Prostate gland (tissue), 2 donors: Measurements from ENCODE around the gene SPNS2. TPM values are rescaled to one million over a fixed set of nuclear protein-coding genes. Genes with fewer than 3 reads are reported as not detected.

Experiments used
- DNase-seq: peaks from one replicate; pipeline ENCODE4 v3.0.0-alpha.2; 2019; ENCODE audit warnings: low spot score
- H3K27ac ChIP-seq, 2 donors: fragments of 200-600 bp; sonication (generic); 2 replicates each; pipeline ENCODE4 v1.5.1; 2017 to 2019
- H3K27me3 ChIP-seq: fragments of 200-600 bp; sonication (generic); replicated peaks from 2 replicates; pipeline ENCODE4 v1.5.1; 2019; ENCODE audit not compliant: insufficient read depth
- H3K36me3 ChIP-seq, 2 donors: fragments of 200-600 bp; sonication (generic); 1 replicate in 1 of 2; 2 replicates in 1 of 2; pipeline versions ENCODE4 v1.5.1 to v1.8.1; 2017 to 2019
- H3K4me1 ChIP-seq: fragments of 200-600 bp; sonication (generic); replicated peaks from 2 replicates; pipeline ENCODE4 v1.5.1; 2019
- H3K4me3 ChIP-seq, 2 donors: fragments of 200-600 bp; sonication (generic); 2 replicates each; pipeline ENCODE4 v1.5.1; 2017 to 2019
- H3K9me3 ChIP-seq: fragments of 200-600 bp; sonication (generic); 2 replicates; pipeline ENCODE4 v1.5.1; 2017
- CTCF ChIP-seq, 4 experiments: fragments of 200-600 bp in 2 of 4; fragments of 450-650 bp in 2 of 4; sonication (generic) in 2 of 4; IDR thresholded peaks; 1 replicate in 3 of 4; 2 replicates in 1 of 4; pipeline ENCODE4 v1.5.1; 2016 to 2019; ENCODE audit warnings: antibody characterized with exemption in 4 of 4, mild to moderate bottlenecking in 2 of 4, moderate library complexity in 2 of 4
- POLR2A ChIP-seq: fragments of 450-650 bp; IDR thresholded peaks from one replicate; pipeline ENCODE4 v1.6.1; 2016; ENCODE audit warnings: antibody characterized with exemption, mild to moderate bottlenecking
- POLR2AphosphoS5 ChIP-seq: sonication (generic); formaldehyde crosslinking; IDR thresholded peaks from one replicate; pipeline ENCODE4 v1.6.1; 2017; ENCODE audit warnings: antibody characterized with exemption
- WGBS: methylation state at CpG from one replicate; pipeline ENCODE4 v1.1.5; 2018; 5-methylcytosine and 5-hydroxymethylcytosine counted together
- intact Hi-C: fragments of 100-400 bp; cut with DNase I; formaldehyde crosslinking; loops from one replicate; pipeline ENCODE4 v1.14.2; 2022
- total RNA-seq, 2 donors: library from RNA; depleted of rRNA; stranded (reverse); fragments of >200 nt; gene quantifications; one replicate each; pipeline ENCODE4 v1.1.0, GENCODE V29; 2016

SPNS2 gene
- total RNA-seq, 2 donors from 2014 or later, result 6.6 to 14.0 TPM

- no peak overlapping the region for H3K4me3 ChIP-seq
- H3K27ac ChIP-seq, result no peak overlapping the region
- no peak for DNase-seq
- H3K36me3 ChIP-seq, result peaks cover 5 to 35% of the 10 kb centered on the region in 2 donors
- H3K27me3 ChIP-seq, result no peaks in the 10 kb centered on the region
- intact Hi-C loops, result no loop called here
- 87% methylated on average over 18 of the region's 18 CpGs for WGBS
- no peaks in the 10 kb centered on the region for H3K9me3 ChIP-seq
- no peaks in the 10 kb centered on the region for H3K4me1 ChIP-seq
- TF ChIP-seq CTCF (IDR thresholded peaks at IDR 0.05) (no peak), POLR2AphosphoS5 (no peak), POLR2A (no peak)
These were observed 46.2 kb downstream of the SPNS2 start for GRCh38 chr17:4544951-4545216.

GRCh38 chr17:4545217-4545951 lies 46.7 kb downstream of the SPNS2 start:
- Histone ChIP-seq H3K4me1 (no peaks in the 10 kb centered on the region), H3K4me3 (no peak overlapping the region), H3K27me3 (no peaks in the 10 kb centered on the region), H3K9me3 (no peaks in the 10 kb centered on the region), H3K27ac (no peak overlapping the region), H3K36me3 (peaks cover 5 to 40% of the 10 kb centered on the region in 2 donors)
- WGBS, result 90% methylated on average over 28 of the region's 32 CpGs
- TF ChIP-seq POLR2AphosphoS5, result no peak
- TF ChIP-seq CTCF (IDR thresholded peaks at IDR 0.05), result no peak
- no peak for TF ChIP-seq POLR2A
- intact Hi-C loops, result no loop called here
- no peak for DNase-seq

- intact Hi-C loops, result no loop called here
- no peaks in the 10 kb centered on the region for H3K9me3 ChIP-seq
- WGBS, result 91% methylated on average over 17 of the region's 17 CpGs
- peaks cover 10 to 47% of the 10 kb centered on the region in 2 donors for H3K36me3 ChIP-seq
- H3K4me3 ChIP-seq, result no peak overlapping the region
- H3K27ac ChIP-seq, result no peak overlapping the region
- no peaks in the 10 kb centered on the region for H3K27me3 ChIP-seq
- TF ChIP-seq POLR2A, result no peak
- no peak for TF ChIP-seq POLR2AphosphoS5
- TF ChIP-seq CTCF (IDR thresholded peaks at IDR 0.05), result no peak
- no peaks in the 10 kb centered on the region for H3K4me1 ChIP-seq
- DNase-seq, result no peak
These were observed 48.6 kb downstream of the SPNS2 start for GRCh38 chr17:4547118-4547906.

GRCh38 chr17:4548061-4548461 lies 49.4 kb downstream of the SPNS2 start:
- no peak overlapping the region for H3K27ac ChIP-seq
- peaks cover 11 to 39% of the 10 kb centered on the region in 2 donors for H3K36me3 ChIP-seq
- TF ChIP-seq POLR2A (no peak), POLR2AphosphoS5 (no peak)
- H3K4me1 ChIP-seq, result no peaks in the 10 kb centered on the region
- WGBS, result 94% methylated on average over 11 of the region's 18 CpGs
- H3K27me3 ChIP-seq, result no peaks in the 10 kb centered on the region
- no peak for DNase-seq
- intact Hi-C loops, result no loop called here
- no peak overlapping the region for H3K4me3 ChIP-seq
- H3K9me3 ChIP-seq, result no peaks in the 10 kb centered on the region

GRCh38 chr17:4548721-4549531 lies 50.2 kb downstream of the SPNS2 start:
- no peak for DNase-seq
- H3K9me3 ChIP-seq, result no peaks in the 10 kb centered on the region
- H3K27me3 ChIP-seq, result no peaks in the 10 kb centered on the region
- no peaks in the 10 kb centered on the region for H3K4me1 ChIP-seq
- TF ChIP-seq CTCF (IDR thresholded peaks at IDR 0.05) (no peak), POLR2AphosphoS5 (no peak), POLR2A (no peak)
- no peak overlapping the region for H3K4me3 ChIP-seq
- intact Hi-C loops, result no loop called here
- no peak overlapping the region for H3K27ac ChIP-seq
- peaks cover 11 to 35% of the 10 kb centered on the region in 2 donors for H3K36me3 ChIP-seq
- 79% methylated on average over 22 of the region's 24 CpGs for WGBS
